ENCODE measurements around the gene TRIP12. TPM values are rescaled to one million over a fixed set of nuclear protein-coding genes. Genes with fewer than 3 reads are reported as not detected.

TRIP12 gene
- total and polyA plus RNA-seq, 2 of the 8 experiments (the other 6 are each of a cell fraction or from before 2014, with no cell fraction given) = 23.1 to 174 TPM

GRCh38 chr2:229920011-229920641 lies 1.7 kb downstream of the TRIP12 start (continued):
- TF ChIP-seq, protein P1, sequence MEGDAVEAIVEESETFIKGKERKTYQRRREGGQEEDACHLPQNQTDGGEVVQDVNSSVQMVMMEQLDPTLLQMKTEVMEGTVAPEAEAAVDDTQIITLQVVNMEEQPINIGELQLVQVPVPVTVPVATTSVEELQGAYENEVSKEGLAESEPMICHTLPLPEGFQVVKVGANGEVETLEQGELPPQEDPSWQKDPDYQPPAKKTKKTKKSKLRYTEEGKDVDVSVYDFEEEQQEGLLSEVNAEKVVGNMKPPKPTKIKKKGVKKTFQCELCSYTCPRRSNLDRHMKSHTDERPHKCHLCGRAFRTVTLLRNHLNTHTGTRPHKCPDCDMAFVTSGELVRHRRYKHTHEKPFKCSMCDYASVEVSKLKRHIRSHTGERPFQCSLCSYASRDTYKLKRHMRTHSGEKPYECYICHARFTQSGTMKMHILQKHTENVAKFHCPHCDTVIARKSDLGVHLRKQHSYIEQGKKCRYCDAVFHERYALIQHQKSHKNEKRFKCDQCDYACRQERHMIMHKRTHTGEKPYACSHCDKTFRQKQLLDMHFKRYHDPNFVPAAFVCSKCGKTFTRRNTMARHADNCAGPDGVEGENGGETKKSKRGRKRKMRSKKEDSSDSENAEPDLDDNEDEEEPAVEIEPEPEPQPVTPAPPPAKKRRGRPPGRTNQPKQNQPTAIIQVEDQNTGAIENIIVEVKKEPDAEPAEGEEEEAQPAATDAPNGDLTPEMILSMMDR (IDR thresholded peaks at IDR 0.05; ENCODE audit: control extremely low read depth in 1 of 3, insufficient read depth in 1 of 3, low read depth in 1 of 3, low read length in 3 of 3) = no peak
- no peak for TF ChIP-seq POU5F1 (IDR thresholded peaks at IDR 0.05; ENCODE audit: low read depth, low read length)
- no peak for TF ChIP-seq NRF1 (IDR thresholded peaks at IDR 0.05; ENCODE audit: low read depth, low read length)
- TF ChIP-seq, protein P2, sequence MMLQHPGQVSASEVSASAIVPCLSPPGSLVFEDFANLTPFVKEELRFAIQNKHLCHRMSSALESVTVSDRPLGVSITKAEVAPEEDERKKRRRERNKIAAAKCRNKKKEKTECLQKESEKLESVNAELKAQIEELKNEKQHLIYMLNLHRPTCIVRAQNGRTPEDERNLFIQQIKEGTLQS (IDR thresholded peaks at IDR 0.05; ENCODE audit: insufficient read depth, low read depth, low read length) = no peak
- TF ChIP-seq SP2 (IDR thresholded peaks at IDR 0.05; ENCODE audit: low read length) = no peak
- TF ChIP-seq CBX8 (IDR thresholded peaks at IDR 0.05; ENCODE audit: borderline replicate concordance, low read depth, low read length) = no peak
- no peak for TF ChIP-seq CTBP2 (IDR thresholded peaks at IDR 0.05; ENCODE audit: borderline replicate concordance, insufficient read depth, insufficient read length, low read length)
- TF ChIP-seq BRCA1 (IDR thresholded peaks at IDR 0.05; ENCODE audit: low read depth, low read length) = no peak
